NAMALWA (cell line): ENCODE data around the gene AP1G2.
"Not testable (repeated sequence)": the region's sequence is repeated elsewhere in the genome, so short reads cannot be mapped to it uniquely, and the experiment has no call there.

ENCODE experiments used
- DNase-seq: peaks from one replicate; pipeline ENCODE4 v3.0.0-alpha.2; 2015; ENCODE audit warnings: low spot score

AP1G2 gene

GRCh38 chr14:23567186-23568020 lies at the start of gene AP1G2:
Gene AP1G2, minus strand, starts transcription at chr14:23567791. Its CDS starts 477 bp downstream, at chr14:23567314.
- DNase-seq = peak; percentile 90

GRCh38 chr14:23615856-23616255 lies 48.3 kb upstream of the AP1G2 start:
- no peak for DNase-seq

- no peak for DNase-seq
Observed at GRCh38 chr14:23614395-23614828, 46.8 kb upstream of the AP1G2 start.

GRCh38 chr14:23613242-23614070 lies 45.9 kb upstream of the AP1G2 start:
- no peak for DNase-seq

GRCh38 chr14:23612802-23613201 lies 45.2 kb upstream of the AP1G2 start:
- no peak for DNase-seq

GRCh38 chr14:23612354-23612732 lies 44.8 kb upstream of the AP1G2 start:
- DNase-seq = no peak

GRCh38 chr14:23610815-23611289 lies 43.3 kb upstream of the AP1G2 start:
- DNase-seq = no peak

GRCh38 chr14:23610090-23610814 lies 42.7 kb upstream of the AP1G2 start:
- no peak for DNase-seq

- DNase-seq = not testable (repeated sequence)
Observed at GRCh38 chr14:23609411-23610089, 42.0 kb upstream of the AP1G2 start.

GRCh38 chr14:23609001-23609400 lies 41.4 kb upstream of the AP1G2 start:
- DNase-seq = no peak

- DNase-seq = no peak
Observed at GRCh38 chr14:23608454-23608853, 40.9 kb upstream of the AP1G2 start.

GRCh38 chr14:23605931-23606585 lies 38.5 kb upstream of the AP1G2 start:
- no peak for DNase-seq

- DNase-seq = no peak
Observed at GRCh38 chr14:23604675-23605170, 37.1 kb upstream of the AP1G2 start.

GRCh38 chr14:23604148-23604547 lies 36.6 kb upstream of the AP1G2 start:
- DNase-seq = no peak

GRCh38 chr14:23603103-23603502 lies 35.5 kb upstream of the AP1G2 start:
- DNase-seq = no peak

GRCh38 chr14:23602181-23603095 lies 34.8 kb upstream of the AP1G2 start:
- DNase-seq = no peak

- DNase-seq = no peak
Observed at GRCh38 chr14:23601845-23602180, 34.2 kb upstream of the AP1G2 start.

GRCh38 chr14:23601424-23601823 lies 33.8 kb upstream of the AP1G2 start:
- no peak for DNase-seq

GRCh38 chr14:23600806-23601205 lies 33.2 kb upstream of the AP1G2 start:
- no peak for DNase-seq

GRCh38 chr14:23600322-23600707 lies 32.7 kb upstream of the AP1G2 start:
- DNase-seq = no peak
